ENCODE measurements around the gene SUSD1.

DNA sequence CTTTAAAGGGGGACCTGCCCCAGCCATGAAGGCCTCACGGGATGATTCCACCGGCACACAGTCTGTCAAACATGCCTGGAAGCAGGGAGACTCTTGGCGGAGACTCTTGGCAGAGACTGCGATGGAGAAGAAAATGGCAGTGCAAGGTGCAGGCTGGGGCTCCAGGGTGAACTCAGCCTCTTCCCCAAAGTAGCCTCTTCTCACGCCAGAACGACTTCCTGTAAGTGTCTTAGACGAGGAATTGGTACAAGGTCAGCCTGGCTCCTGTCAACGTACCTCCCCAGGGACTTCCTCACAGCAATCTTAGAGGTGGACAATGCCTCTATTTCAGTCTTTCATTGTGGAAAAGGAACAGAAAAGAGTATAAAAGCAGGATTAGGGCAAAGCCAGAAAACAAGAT lies 169.2 kb downstream of the SUSD1 start:
- TF ChIP-seq CTCF (conservative IDR thresholded peaks at IDR 0.05; ENCODE audit: low read length) (no peak), EZH2phosphoT487 (IDR thresholded peaks at IDR 0.05; ENCODE audit: borderline replicate concordance, low read depth, low read length) (no peak)
